Measurements from ENCODE around the gene FOLR3. TPM values are rescaled to one million over a fixed set of nuclear protein-coding genes. Genes with fewer than 3 reads are reported as not detected.

FOLR3 gene
- total and polyA plus RNA-seq, 4 donors = 1.1 to 14.0 (median 5.8) TPM

- Histone ChIP-seq H3K27ac (ENCODE audit: low read depth in 1 of 2, low read length in 1 of 2) (no peak overlapping the region), H3K4me1 (ENCODE audit: control insufficient read depth in 5 of 5, insufficient read depth in 5 of 5, low read length in 5 of 5) (no peaks in the 10 kb centered on the region), H3K9ac (ENCODE audit: insufficient read depth in 1 of 2, low read length in 2 of 2) (no peak overlapping the region), H3K36me3 (ENCODE audit: control insufficient read depth in 4 of 4, insufficient read depth in 4 of 4, low read length in 4 of 4) (no peaks in the 10 kb centered on the region), H3K9me3 (ENCODE audit: control insufficient read depth in 4 of 4, insufficient read depth in 3 of 4, low read length in 3 of 4) (no peaks in the 10 kb centered on the region), H3K4me3 (no peak overlapping the region), H3K27me3 (ENCODE audit: control insufficient read depth in 3 of 3, insufficient read depth in 3 of 3, low read length in 2 of 3) (no peaks in the 10 kb centered on the region)
- no peak for TF ChIP-seq CTCF (IDR thresholded peaks at IDR 0.05; ENCODE audit: control extremely low read depth, extremely low read depth)
- DNase-seq = no peak
- no peak for ATAC-seq (ENCODE audit: insufficient read depth, low FRiP score)
- 88 to 91% methylated on average over 3 of the region's 3 CpGs for WGBS, 2 donors
Observed at GRCh38 chr11:72154816-72155215, 19.3 kb downstream of the FOLR3 start.

GRCh38 chr11:72155751-72156150 is 20.2 kb downstream of the FOLR3 start:
- Histone ChIP-seq H3K36me3 (ENCODE audit: control insufficient read depth in 4 of 4, insufficient read depth in 4 of 4, low read length in 4 of 4) (no peaks in the 10 kb centered on the region), H3K27me3 (ENCODE audit: control insufficient read depth in 3 of 3, insufficient read depth in 3 of 3, low read length in 2 of 3) (no peaks in the 10 kb centered on the region), H3K9ac (ENCODE audit: insufficient read depth in 1 of 2, low read length in 2 of 2) (no peak overlapping the region), H3K4me3 (no peak overlapping the region), H3K27ac (ENCODE audit: low read depth in 1 of 2, low read length in 1 of 2) (no peak overlapping the region), H3K9me3 (ENCODE audit: control insufficient read depth in 4 of 4, insufficient read depth in 3 of 4, low read length in 3 of 4) (no peaks in the 10 kb centered on the region), H3K4me1 (ENCODE audit: control insufficient read depth in 5 of 5, insufficient read depth in 5 of 5, low read length in 5 of 5) (no peaks in the 10 kb centered on the region)
- ATAC-seq (ENCODE audit: insufficient read depth, low FRiP score) = no peak
- TF ChIP-seq CTCF (IDR thresholded peaks at IDR 0.05; ENCODE audit: control extremely low read depth, extremely low read depth) = no peak
- no peak for DNase-seq
- WGBS, 2 donors = 88 to 93% methylated on average over 4 of the region's 4 CpGs

- 67 to 88% methylated on average over 4 of the region's 4 CpGs for WGBS, 2 donors
- no peak overlapping the region for H3K27ac ChIP-seq (ENCODE audit: low read depth in 1 of 2, low read length in 1 of 2)
- no peak overlapping the region for H3K4me3 ChIP-seq
- no peak for TF ChIP-seq CTCF (IDR thresholded peaks at IDR 0.05; ENCODE audit: control extremely low read depth, extremely low read depth)
- H3K9ac ChIP-seq (ENCODE audit: insufficient read depth in 1 of 2, low read length in 2 of 2) = no peak overlapping the region
- H3K4me1 ChIP-seq (ENCODE audit: control insufficient read depth in 5 of 5, insufficient read depth in 5 of 5, low read length in 5 of 5) = no peaks in the 10 kb centered on the region
- no peaks in the 10 kb centered on the region for H3K9me3 ChIP-seq (ENCODE audit: control insufficient read depth in 4 of 4, insufficient read depth in 3 of 4, low read length in 3 of 4)
- DNase-seq (no peak), ATAC-seq (ENCODE audit: insufficient read depth, low FRiP score) (no peak)
- no peaks in the 10 kb centered on the region for H3K36me3 ChIP-seq (ENCODE audit: control insufficient read depth in 4 of 4, insufficient read depth in 4 of 4, low read length in 4 of 4)
- H3K27me3 ChIP-seq (ENCODE audit: control insufficient read depth in 3 of 3, insufficient read depth in 3 of 3, low read length in 2 of 3) = no peaks in the 10 kb centered on the region
Observed at GRCh38 chr11:72157131-72157530, 21.6 kb downstream of the FOLR3 start.

- Histone ChIP-seq H3K4me1 (ENCODE audit: control insufficient read depth in 5 of 5, insufficient read depth in 5 of 5, low read length in 5 of 5) (peaks cover 0 to 3% (median 0%) of the 10 kb centered on the region in 5 donors), H3K9ac (ENCODE audit: insufficient read depth in 1 of 2, low read length in 2 of 2) (no peak overlapping the region), H3K36me3 (ENCODE audit: control insufficient read depth in 4 of 4, insufficient read depth in 4 of 4, low read length in 4 of 4) (no peaks in the 10 kb centered on the region), H3K27me3 (ENCODE audit: control insufficient read depth in 3 of 3, insufficient read depth in 3 of 3, low read length in 2 of 3) (no peaks in the 10 kb centered on the region), H3K9me3 (ENCODE audit: control insufficient read depth in 4 of 4, insufficient read depth in 3 of 4, low read length in 3 of 4) (no peaks in the 10 kb centered on the region), H3K27ac (ENCODE audit: low read depth in 1 of 2, low read length in 1 of 2) (no peak overlapping the region), H3K4me3 (no peak overlapping the region)
- 88% methylated on average over 2 of the region's 2 CpGs for WGBS, 2 donors
- DNase-seq (no peak), ATAC-seq (ENCODE audit: insufficient read depth, low FRiP score) (no peak)
- TF ChIP-seq CTCF (IDR thresholded peaks at IDR 0.05; ENCODE audit: control extremely low read depth, extremely low read depth) = no peak
Observed at GRCh38 chr11:72160319-72160718, 24.8 kb downstream of the FOLR3 start.
